ENCODE measurements around the gene HLCS. TPM values are rescaled to one million over a fixed set of nuclear protein-coding genes. Genes with fewer than 3 reads are reported as not detected.

The HLCS gene
- total RNA-seq, 1 donor from 2014 or later: 17.1 TPM

GRCh38 chr21:36763305-36763704 is 203.2 kb downstream of the HLCS start:
- no peak for TF ChIP-seq CTCF (IDR thresholded peaks at IDR 0.05)
- intact Hi-C loops (cut with DNase I): no loop called here
- H3K9me3 ChIP-seq: no peaks in the 10 kb centered on the region
- H3K36me3 ChIP-seq: peaks cover 13% of the 10 kb centered on the region
- no peak for DNase-seq
- no peak overlapping the region for H3K4me3 ChIP-seq
- H3K27me3 ChIP-seq (ENCODE audit: low read depth): no peaks in the 10 kb centered on the region
- peaks cover under 1% of the 10 kb centered on the region for H3K4me1 ChIP-seq
- no peak for ATAC-seq
- H3K27ac ChIP-seq: no peak overlapping the region

GRCh38 chr21:36762642-36763041 is 203.8 kb downstream of the HLCS start:
- TF ChIP-seq CTCF (IDR thresholded peaks at IDR 0.05): no peak
- Histone ChIP-seq H3K4me3 (no peak overlapping the region), H3K27me3 (ENCODE audit: low read depth) (no peaks in the 10 kb centered on the region), H3K9me3 (no peaks in the 10 kb centered on the region), H3K27ac (no peak overlapping the region), H3K4me1 (no peaks in the 10 kb centered on the region), H3K36me3 (peaks cover 14% of the 10 kb centered on the region)
- ATAC-seq: no peak
- intact Hi-C loops (cut with DNase I): no loop called here
- no peak for DNase-seq

- H3K4me3 ChIP-seq: no peak overlapping the region
- peaks cover 14% of the 10 kb centered on the region for H3K36me3 ChIP-seq
- DNase-seq (no peak), ATAC-seq (no peak)
- H3K27me3 ChIP-seq (ENCODE audit: low read depth): no peaks in the 10 kb centered on the region
- H3K27ac ChIP-seq: no peak overlapping the region
- no peaks in the 10 kb centered on the region for H3K4me1 ChIP-seq
- TF ChIP-seq CTCF (IDR thresholded peaks at IDR 0.05): no peak
- intact Hi-C loops (cut with DNase I): no loop called here
- H3K9me3 ChIP-seq: no peaks in the 10 kb centered on the region
These were observed 204.8 kb downstream of the HLCS start for GRCh38 chr21:36761685-36762084.

GRCh38 chr21:36759348-36760083 is 207.0 kb downstream of the HLCS start:
- no peak for ATAC-seq
- Histone ChIP-seq H3K4me1 (no peaks in the 10 kb centered on the region), H3K27ac (no peak overlapping the region), H3K9me3 (no peaks in the 10 kb centered on the region), H3K36me3 (peaks cover 17% of the 10 kb centered on the region), H3K4me3 (no peak overlapping the region), H3K27me3 (ENCODE audit: low read depth) (no peaks in the 10 kb centered on the region)
- intact Hi-C loops (cut with DNase I): no loop called here
- DNase-seq: no peak
- no peak for TF ChIP-seq CTCF (IDR thresholded peaks at IDR 0.05)

GRCh38 chr21:36757196-36757595 is 209.3 kb downstream of the HLCS start:
- ATAC-seq (no peak), DNase-seq (no peak)
- Histone ChIP-seq H3K36me3 (peaks cover 23% of the 10 kb centered on the region), H3K9me3 (no peaks in the 10 kb centered on the region), H3K27me3 (ENCODE audit: low read depth) (no peaks in the 10 kb centered on the region), H3K4me1 (no peaks in the 10 kb centered on the region), H3K4me3 (no peak overlapping the region), H3K27ac (no peak overlapping the region)
- no peak for TF ChIP-seq CTCF (IDR thresholded peaks at IDR 0.05)
- intact Hi-C loops (cut with DNase I): no loop called here

Measured in lower lobe of right lung (tissue), 2 donors.